Adipocyte (in vitro differentiated cells): ENCODE results near the gene LRRC45.

Experiments
- DNase-seq: peaks from one replicate; pipeline ENCODE4 v3.0.0-alpha.2; 2015; ENCODE audit warnings: low read depth
- H3K27me3 ChIP-seq: replicated peaks from 2 replicates; pipeline ENCODE4 v1.7.0; 2013; ENCODE audit warnings: mild to moderate bottlenecking, low read length, moderate library complexity; ENCODE audit not compliant: control insufficient read depth, insufficient read depth
- H3K36me3 ChIP-seq: 2 replicates; pipeline ENCODE4 v1.7.0; 2013; ENCODE audit warnings: low read length, mild to moderate bottlenecking, moderate library complexity; ENCODE audit not compliant: control insufficient read depth, insufficient read depth, severe bottlenecking
- H3K4me1 ChIP-seq: 2 replicates; pipeline ENCODE4 v1.7.0; 2013; ENCODE audit warnings: mild to moderate bottlenecking, low read length, moderate library complexity; ENCODE audit not compliant: control insufficient read depth, insufficient read depth
- H3K4me3 ChIP-seq: 2 replicates; pipeline ENCODE4 v1.7.0; 2013; ENCODE audit warnings: mild to moderate bottlenecking, low read length, moderate library complexity
- H3K9ac ChIP-seq: 2 replicates; pipeline ENCODE4 v1.7.0; 2013; ENCODE audit warnings: mild to moderate bottlenecking, low read length, moderate library complexity
- H3K9me3 ChIP-seq: 2 replicates; pipeline ENCODE4 v1.7.0; 2013; ENCODE audit warnings: mild to moderate bottlenecking, low read length, moderate library complexity; ENCODE audit not compliant: control insufficient read depth

The LRRC45 gene

GRCh38 chr17:82045936-82046484, 22.9 kb downstream of the LRRC45 start:
- Histone ChIP-seq H3K9ac (no peak overlapping the region), H3K9me3 (no peaks in the 10 kb centered on the region), H3K36me3 (peaks cover 20% of the 10 kb centered on the region), H3K4me1 (peaks cover 9% of the 10 kb centered on the region), H3K4me3 (no peak overlapping the region), H3K27me3 (no peaks in the 10 kb centered on the region)
- DNase-seq, result no peak

- H3K9me3 ChIP-seq, result no peaks in the 10 kb centered on the region
- no peak for DNase-seq
- peaks cover 9% of the 10 kb centered on the region for H3K4me1 ChIP-seq
- H3K9ac ChIP-seq, result no peak overlapping the region
- H3K4me3 ChIP-seq, result no peak overlapping the region
- H3K36me3 ChIP-seq, result peaks cover 20% of the 10 kb centered on the region
- no peaks in the 10 kb centered on the region for H3K27me3 ChIP-seq
Measured at GRCh38 chr17:82046903-82047302, 23.8 kb downstream of the LRRC45 start.

GRCh38 chr17:82047379-82047778, 24.3 kb downstream of the LRRC45 start:
- Histone ChIP-seq H3K9me3 (no peaks in the 10 kb centered on the region), H3K27me3 (no peaks in the 10 kb centered on the region), H3K36me3 (peaks cover 20% of the 10 kb centered on the region), H3K4me1 (peaks cover 9% of the 10 kb centered on the region), H3K9ac (no peak overlapping the region), H3K4me3 (no peak overlapping the region)
- no peak for DNase-seq

GRCh38 chr17:82047914-82048570, 24.9 kb downstream of the LRRC45 start:
- Histone ChIP-seq H3K4me3 (no peak overlapping the region), H3K4me1 (peaks cover 13% of the 10 kb centered on the region), H3K9ac (no peak overlapping the region), H3K36me3 (peaks cover 20% of the 10 kb centered on the region), H3K9me3 (no peaks in the 10 kb centered on the region), H3K27me3 (no peaks in the 10 kb centered on the region)
- DNase-seq, result no peak

- Histone ChIP-seq H3K4me3 (no peak overlapping the region), H3K27me3 (no peaks in the 10 kb centered on the region), H3K36me3 (peaks cover 20% of the 10 kb centered on the region), H3K9ac (no peak overlapping the region), H3K4me1 (peaks cover 18% of the 10 kb centered on the region), H3K9me3 (no peaks in the 10 kb centered on the region)
- no peak for DNase-seq
Measured at GRCh38 chr17:82048571-82048971, 25.5 kb downstream of the LRRC45 start.

GRCh38 chr17:82049106-82049505, 26.0 kb downstream of the LRRC45 start:
- H3K4me3 ChIP-seq, result no peak overlapping the region
- H3K4me1 ChIP-seq, result peaks cover 18% of the 10 kb centered on the region
- H3K27me3 ChIP-seq, result no peaks in the 10 kb centered on the region
- DNase-seq, result no peak
- no peaks in the 10 kb centered on the region for H3K9me3 ChIP-seq
- H3K9ac ChIP-seq, result no peak overlapping the region
- H3K36me3 ChIP-seq, result peaks cover 23% of the 10 kb centered on the region

- no peak for DNase-seq
- Histone ChIP-seq H3K9me3 (no peaks in the 10 kb centered on the region), H3K4me3 (no peak overlapping the region), H3K4me1 (peaks cover 18% of the 10 kb centered on the region), H3K36me3 (peaks cover 28% of the 10 kb centered on the region), H3K9ac (no peak overlapping the region), H3K27me3 (no peaks in the 10 kb centered on the region)
Measured at GRCh38 chr17:82049521-82049971, 26.4 kb downstream of the LRRC45 start.

- Histone ChIP-seq H3K36me3 (peaks cover 35% of the 10 kb centered on the region), H3K9me3 (no peaks in the 10 kb centered on the region), H3K9ac (peak overlapping the region; percentile 94), H3K4me1 (peaks cover 18% of the 10 kb centered on the region), H3K27me3 (no peaks in the 10 kb centered on the region), H3K4me3 (peak overlapping the region; percentile 78)
- no peak for DNase-seq
Measured at GRCh38 chr17:82050152-82050760, 27.2 kb downstream of the LRRC45 start.

GRCh38 chr17:82050761-82051641, 27.9 kb downstream of the LRRC45 start:
- peak overlapping the region; percentile 78 for H3K4me3 ChIP-seq
- H3K27me3 ChIP-seq, result no peaks in the 10 kb centered on the region
- peaks cover 18% of the 10 kb centered on the region for H3K4me1 ChIP-seq
- H3K9ac ChIP-seq, result peak overlapping the region; percentile 94
- peak; percentile 23 for DNase-seq
- peaks cover 41% of the 10 kb centered on the region for H3K36me3 ChIP-seq
- H3K9me3 ChIP-seq, result no peaks in the 10 kb centered on the region

- Histone ChIP-seq H3K4me1 (peaks cover 18% of the 10 kb centered on the region), H3K27me3 (no peaks in the 10 kb centered on the region), H3K9me3 (no peaks in the 10 kb centered on the region), H3K4me3 (peak within 1 kb of the TSS; percentile 91), H3K9ac (peak within 1 kb of the TSS; percentile 94), H3K36me3 (peaks cover 46% of the 10 kb centered on the region)
- DNase-seq, result peak; percentile 83
Measured at GRCh38 chr17:82051776-82052637, 28.9 kb downstream of the LRRC45 start, which contains the start of the genes GPS1 and RFNG. GPS1 (plus strand) TSS chr17:82051898; CDS start chr17:82051932, 34 bp downstream. RFNG (minus strand) TSS chr17:82051811; CDS start chr17:82051766, 45 bp downstream.
